Measurements from ENCODE around the gene TK2. TPM values are rescaled to one million over a fixed set of nuclear protein-coding genes. Genes with fewer than 3 reads are reported as not detected.

TK2 gene
- total RNA-seq, 1 experiment from 2014 or later, result 5.0 TPM

DNA sequence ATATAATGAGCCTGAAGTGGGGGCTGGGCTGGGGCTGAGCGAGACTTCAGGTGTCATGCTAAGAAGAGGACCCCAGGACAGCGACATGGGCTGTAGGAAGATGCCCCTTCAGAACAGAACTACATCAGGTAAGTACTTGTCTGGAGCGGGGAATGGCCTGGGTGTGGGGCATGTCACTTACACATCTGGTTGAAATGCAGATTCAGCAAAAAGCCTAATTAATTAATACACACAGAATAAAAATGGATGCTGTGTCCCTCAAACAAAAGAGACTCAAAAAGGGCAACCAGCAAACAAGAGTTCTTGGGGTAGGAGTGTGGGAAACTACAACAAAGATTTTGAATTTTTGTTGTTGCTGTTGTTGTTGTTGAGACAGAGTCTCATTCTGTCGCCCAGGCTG, 41.1 kb upstream of the TK2 start:
- H3K9me3 Mint-ChIP-seq, result no peaks in the 10 kb centered on the region
- no peak overlapping the region for H3K27ac Mint-ChIP-seq
- TF ChIP-seq, protein P1, sequence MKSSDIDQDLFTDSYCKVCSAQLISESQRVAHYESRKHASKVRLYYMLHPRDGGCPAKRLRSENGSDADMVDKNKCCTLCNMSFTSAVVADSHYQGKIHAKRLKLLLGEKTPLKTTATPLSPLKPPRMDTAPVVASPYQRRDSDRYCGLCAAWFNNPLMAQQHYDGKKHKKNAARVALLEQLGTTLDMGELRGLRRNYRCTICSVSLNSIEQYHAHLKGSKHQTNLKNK (CRISPR knock-in tag; IDR thresholded peaks at IDR 0.05), result no peak
- TF ChIP-seq NFATC4 (CRISPR knock-in tag; IDR thresholded peaks at IDR 0.05) (no peak), TP53 (CRISPR knock-in tag; IDR thresholded peaks at IDR 0.05) (no peak), ZNF671 (CRISPR knock-in tag; IDR thresholded peaks at IDR 0.05) (no peak), TCF7 (CRISPR knock-in tag; IDR thresholded peaks at IDR 0.05; ENCODE audit: low read depth) (no peak), NFE2L1 (CRISPR knock-in tag; IDR thresholded peaks at IDR 0.05) (no peak), ZNF138 (CRISPR knock-in tag; conservative IDR thresholded peaks at IDR 0.05) (no peak), ESRRA (CRISPR knock-in tag; IDR thresholded peaks at IDR 0.05; ENCODE audit: borderline replicate concordance) (no peak), SOX15 (CRISPR knock-in tag; IDR thresholded peaks at IDR 0.05) (no peak), ETV6 (CRISPR knock-in tag; IDR thresholded peaks at IDR 0.05) (no peak), FOXK1 (CRISPR knock-in tag; IDR thresholded peaks at IDR 0.05) (no peak)
- TF ChIP-seq, protein P2, sequence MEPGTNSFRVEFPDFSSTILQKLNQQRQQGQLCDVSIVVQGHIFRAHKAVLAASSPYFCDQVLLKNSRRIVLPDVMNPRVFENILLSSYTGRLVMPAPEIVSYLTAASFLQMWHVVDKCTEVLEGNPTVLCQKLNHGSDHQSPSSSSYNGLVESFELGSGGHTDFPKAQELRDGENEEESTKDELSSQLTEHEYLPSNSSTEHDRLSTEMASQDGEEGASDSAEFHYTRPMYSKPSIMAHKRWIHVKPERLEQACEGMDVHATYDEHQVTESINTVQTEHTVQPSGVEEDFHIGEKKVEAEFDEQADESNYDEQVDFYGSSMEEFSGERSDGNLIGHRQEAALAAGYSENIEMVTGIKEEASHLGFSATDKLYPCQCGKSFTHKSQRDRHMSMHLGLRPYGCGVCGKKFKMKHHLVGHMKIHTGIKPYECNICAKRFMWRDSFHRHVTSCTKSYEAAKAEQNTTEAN (CRISPR knock-in tag; IDR thresholded peaks at IDR 0.05), result no peak
- TF ChIP-seq, protein P3, sequence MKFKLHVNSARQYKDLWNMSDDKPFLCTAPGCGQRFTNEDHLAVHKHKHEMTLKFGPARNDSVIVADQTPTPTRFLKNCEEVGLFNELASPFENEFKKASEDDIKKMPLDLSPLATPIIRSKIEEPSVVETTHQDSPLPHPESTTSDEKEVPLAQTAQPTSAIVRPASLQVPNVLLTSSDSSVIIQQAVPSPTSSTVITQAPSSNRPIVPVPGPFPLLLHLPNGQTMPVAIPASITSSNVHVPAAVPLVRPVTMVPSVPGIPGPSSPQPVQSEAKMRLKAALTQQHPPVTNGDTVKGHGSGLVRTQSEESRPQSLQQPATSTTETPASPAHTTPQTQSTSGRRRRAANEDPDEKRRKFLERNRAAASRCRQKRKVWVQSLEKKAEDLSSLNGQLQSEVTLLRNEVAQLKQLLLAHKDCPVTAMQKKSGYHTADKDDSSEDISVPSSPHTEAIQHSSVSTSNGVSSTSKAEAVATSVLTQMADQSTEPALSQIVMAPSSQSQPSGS (CRISPR knock-in tag; IDR thresholded peaks at IDR 0.05; ENCODE audit: borderline replicate concordance, low read depth), result no peak
- TF ChIP-seq, protein P4, sequence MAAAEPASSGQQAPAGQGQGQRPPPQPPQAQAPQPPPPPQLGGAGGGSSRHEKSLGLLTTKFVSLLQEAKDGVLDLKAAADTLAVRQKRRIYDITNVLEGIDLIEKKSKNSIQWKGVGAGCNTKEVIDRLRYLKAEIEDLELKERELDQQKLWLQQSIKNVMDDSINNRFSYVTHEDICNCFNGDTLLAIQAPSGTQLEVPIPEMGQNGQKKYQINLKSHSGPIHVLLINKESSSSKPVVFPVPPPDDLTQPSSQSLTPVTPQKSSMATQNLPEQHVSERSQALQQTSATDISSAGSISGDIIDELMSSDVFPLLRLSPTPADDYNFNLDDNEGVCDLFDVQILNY (CRISPR knock-in tag; IDR thresholded peaks at IDR 0.05), result no peak
- H3K27me3 Mint-ChIP-seq (ENCODE audit: low read depth), result no peaks in the 10 kb centered on the region
- H3K36me3 Mint-ChIP-seq, result no peaks in the 10 kb centered on the region
- POLR2A ChIA-PET, result no interaction called here
- peaks cover 12% of the 10 kb centered on the region for H3K4me1 Mint-ChIP-seq
- DNase-seq (ENCODE audit: low spot score) (no peak), ATAC-seq (no peak)
- no peak overlapping the region for H3K4me3 Mint-ChIP-seq
- CTCF ChIA-PET, result interaction anchor here (1.1 kb wide), 1 partner anchor 185 kb away, joined by 3 read pairs; no protein-coding TSS in a partner anchor

DNA sequence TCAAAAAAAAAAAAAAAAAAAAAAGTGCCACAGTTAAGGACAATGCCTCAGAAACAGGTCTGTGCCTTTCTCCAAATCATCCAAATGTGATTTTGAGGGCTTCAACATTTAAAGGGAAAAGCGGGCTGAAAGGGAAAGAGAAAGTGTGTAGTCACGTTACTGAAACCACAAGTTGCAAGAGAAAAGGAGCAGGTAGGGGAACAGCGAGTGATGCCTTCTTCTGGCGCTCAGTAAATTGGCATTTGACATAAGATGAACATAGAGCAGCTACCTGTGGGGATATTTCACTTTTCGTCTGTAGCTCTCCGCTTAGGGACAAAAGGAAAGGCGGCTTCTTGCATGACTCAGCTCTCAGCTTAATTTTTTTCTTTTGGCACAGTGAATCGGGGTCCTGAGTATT, 40.4 kb upstream of the TK2 start:
- no peaks in the 10 kb centered on the region for H3K27me3 Mint-ChIP-seq (ENCODE audit: low read depth)
- H3K4me3 Mint-ChIP-seq, result no peak overlapping the region
- ChIA-PET POLR2A (interaction anchor here (1.3 kb wide), 1 partner anchor 11 kb away, joined by 3 read pairs; the partner anchor contains the start of gene CMTM2), CTCF (interaction anchor here (0.6 to 2.2 kb wide), 12 partner anchors 14 to 268 kb away, joined by 3 to 20 read pairs (median 8); partner anchors contain the start of genes CKLF, CMTM3 and NAE1)
- no peaks in the 10 kb centered on the region for H3K36me3 Mint-ChIP-seq
- TF ChIP-seq NR2C2 (CRISPR knock-in tag; IDR thresholded peaks at IDR 0.05) (no peak), MYBL2 (CRISPR knock-in tag; IDR thresholded peaks at IDR 0.05) (no peak), CREB1 (CRISPR knock-in tag; IDR thresholded peaks at IDR 0.05) (no peak), ESRRA (CRISPR knock-in tag; IDR thresholded peaks at IDR 0.05; ENCODE audit: borderline replicate concordance) (no peak)
- H3K9me3 Mint-ChIP-seq, result no peaks in the 10 kb centered on the region
- peaks cover 17% of the 10 kb centered on the region for H3K4me1 Mint-ChIP-seq
- ATAC-seq (no peak), DNase-seq (ENCODE audit: low spot score) (no peak)
- H3K27ac Mint-ChIP-seq, result no peak overlapping the region

DNA sequence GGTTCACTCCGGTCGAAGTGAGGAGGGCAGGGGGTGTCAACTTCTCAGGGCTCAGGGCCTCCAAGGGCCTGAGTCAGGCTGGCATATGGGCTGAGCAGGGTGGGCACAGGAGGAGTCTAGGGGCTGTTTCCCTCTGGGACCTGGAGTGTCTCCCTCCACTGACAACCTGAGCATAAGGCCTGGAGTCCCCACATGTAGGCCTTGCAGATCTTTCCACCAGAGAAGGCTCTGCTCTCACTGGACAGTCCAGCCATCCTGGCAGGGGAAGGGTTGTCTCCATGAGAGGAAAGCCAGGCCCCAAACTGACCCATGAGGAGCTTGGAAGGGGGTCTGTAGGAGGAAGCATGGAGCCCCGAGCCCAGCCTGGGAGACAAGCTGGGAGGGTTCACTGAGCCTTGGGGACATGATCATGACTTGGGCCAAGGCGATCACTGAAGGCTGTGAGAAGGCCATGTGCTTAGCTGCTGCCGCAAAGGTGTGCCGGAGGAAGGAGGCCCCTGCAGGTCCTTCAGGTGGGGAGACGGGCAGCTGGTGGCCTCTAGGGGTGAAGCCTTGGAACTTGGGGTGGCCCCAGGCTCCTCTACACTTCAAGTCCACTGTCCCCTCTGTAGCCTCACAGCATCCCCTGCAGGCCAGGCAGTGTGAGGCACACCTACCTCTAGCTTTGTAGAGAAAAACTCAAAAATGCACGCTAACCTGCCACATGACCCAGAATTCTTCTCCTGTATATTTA, 39.2 kb upstream of the TK2 start:
- Mint-ChIP-seq H3K27ac (no peak overlapping the region; the same call in 1 of the 2 replicates), H3K27me3 (ENCODE audit: low read depth) (no peaks in the 10 kb centered on the region)

More for the DNA sequence above, 39.2 kb upstream of the TK2 start:
- peak; percentile 99 for ATAC-seq
- TF ChIP-seq, protein P5, sequence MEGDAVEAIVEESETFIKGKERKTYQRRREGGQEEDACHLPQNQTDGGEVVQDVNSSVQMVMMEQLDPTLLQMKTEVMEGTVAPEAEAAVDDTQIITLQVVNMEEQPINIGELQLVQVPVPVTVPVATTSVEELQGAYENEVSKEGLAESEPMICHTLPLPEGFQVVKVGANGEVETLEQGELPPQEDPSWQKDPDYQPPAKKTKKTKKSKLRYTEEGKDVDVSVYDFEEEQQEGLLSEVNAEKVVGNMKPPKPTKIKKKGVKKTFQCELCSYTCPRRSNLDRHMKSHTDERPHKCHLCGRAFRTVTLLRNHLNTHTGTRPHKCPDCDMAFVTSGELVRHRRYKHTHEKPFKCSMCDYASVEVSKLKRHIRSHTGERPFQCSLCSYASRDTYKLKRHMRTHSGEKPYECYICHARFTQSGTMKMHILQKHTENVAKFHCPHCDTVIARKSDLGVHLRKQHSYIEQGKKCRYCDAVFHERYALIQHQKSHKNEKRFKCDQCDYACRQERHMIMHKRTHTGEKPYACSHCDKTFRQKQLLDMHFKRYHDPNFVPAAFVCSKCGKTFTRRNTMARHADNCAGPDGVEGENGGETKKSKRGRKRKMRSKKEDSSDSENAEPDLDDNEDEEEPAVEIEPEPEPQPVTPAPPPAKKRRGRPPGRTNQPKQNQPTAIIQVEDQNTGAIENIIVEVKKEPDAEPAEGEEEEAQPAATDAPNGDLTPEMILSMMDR (IDR thresholded peaks at IDR 0.05), result peak; percentile 42; the same call in 1 of the 2 replicates
- TF ChIP-seq IRF2 (CRISPR knock-in tag; IDR thresholded peaks at IDR 0.05; ENCODE audit: borderline replicate concordance, low read depth), result no peak
- H3K4me1 Mint-ChIP-seq, result peaks cover 17% of the 10 kb centered on the region
- no peak overlapping the region for H3K4me3 Mint-ChIP-seq
- CTCF ChIA-PET, result interaction anchor here (0.6 to 2.2 kb wide), 50 partner anchors 9 to 286 kb away, joined by 3 to 45 read pairs (median 5); partner anchors contain the start of genes CKLF, CMTM2, CMTM3 and NAE1
- H3K9me3 Mint-ChIP-seq, result no peaks in the 10 kb centered on the region
- no peaks in the 10 kb centered on the region for H3K36me3 Mint-ChIP-seq
- POLR2A ChIA-PET, result interaction anchor here (1.3 kb wide), 1 partner anchor 10 kb away, joined by 3 read pairs; the partner anchor contains the start of gene CMTM2
- peak; percentile 79 for DNase-seq (ENCODE audit: low spot score)
